Astrocyte (in vitro differentiated cells and primary cell): ENCODE data around the gene RPL5. TPM values are rescaled to one million over a fixed set of nuclear protein-coding genes. Genes with fewer than 3 reads are reported as not detected.
A peak's percentile ranks its signal among the peaks of the same experiment; 100 is the strongest.

Experiments used
- DNase-seq: peaks from one replicate; pipeline ENCODE4 v3.0.0-alpha.2; 2010; ENCODE audit warnings: low read depth
- FAIRE-seq: peaks from 2 replicates; lab custom pipeline; 2011; peaks lifted over from hg19 to GRCh38; lab: Jason Lieb, UNC
- H2AFZ ChIP-seq: 2 replicates; pipeline ENCODE4 v1.6.0; 2012; ENCODE audit warnings: low read depth, low read length, inconsistent platforms
- H3K27ac ChIP-seq: 2 replicates; pipeline ENCODE4 v1.5.1; 2011; ENCODE audit warnings: low read depth, low read length, inconsistent platforms
- H3K27me3 ChIP-seq: 2 replicates; pipeline ENCODE4 v1.6.0; 2011; ENCODE audit warnings: low read length, inconsistent platforms; ENCODE audit not compliant: insufficient read depth
- H3K36me3 ChIP-seq: 2 replicates; pipeline ENCODE4 v1.5.1; 2011; ENCODE audit warnings: low read length, inconsistent platforms; ENCODE audit not compliant: insufficient read depth
- H3K4me1 ChIP-seq: 2 replicates; pipeline ENCODE4 v1.5.1; 2011; ENCODE audit warnings: low read length, inconsistent platforms; ENCODE audit not compliant: insufficient read depth
- H3K4me2 ChIP-seq: 2 replicates; pipeline ENCODE4 v1.6.0; 2012; ENCODE audit warnings: low read length, inconsistent platforms
- H3K4me3 ChIP-seq: 2 replicates; pipeline ENCODE4 v1.5.1; 2011; ENCODE audit warnings: low read depth, mild to moderate bottlenecking, low read length, inconsistent platforms; ENCODE audit not compliant: insufficient read depth
- H3K79me2 ChIP-seq: 2 replicates; pipeline ENCODE4 v1.6.0; 2012; ENCODE audit warnings: mild to moderate bottlenecking, low read length, inconsistent platforms; ENCODE audit not compliant: insufficient read depth
- H3K9ac ChIP-seq: 2 replicates; pipeline ENCODE4 v1.6.0; 2012; ENCODE audit warnings: mild to moderate bottlenecking, low read length, inconsistent platforms
- H3K9me3 ChIP-seq: 2 replicates; pipeline ENCODE4 v1.5.1; 2012; ENCODE audit warnings: low read depth, mild to moderate bottlenecking, low read length, inconsistent platforms; ENCODE audit not compliant: insufficient read depth
- H4K20me1 ChIP-seq: 2 replicates; pipeline ENCODE4 v1.6.0; 2012; ENCODE audit warnings: low read length, inconsistent platforms; ENCODE audit not compliant: insufficient read depth
- H3K27ac Mint-ChIP-seq: one replicate; pipeline ENCODE4 v1.8.0; 2021; ENCODE audit warnings: mild to moderate bottlenecking, mixed read lengths; ENCODE audit not compliant: unreplicated experiment
- H3K27me3 Mint-ChIP-seq: one replicate; pipeline ENCODE4 v1.8.0; 2021; ENCODE audit warnings: low read depth, mixed read lengths; ENCODE audit not compliant: unreplicated experiment
- H3K36me3 Mint-ChIP-seq: one replicate; pipeline ENCODE4 v1.8.0; 2021; ENCODE audit warnings: low read depth, mixed read lengths; ENCODE audit not compliant: unreplicated experiment
- H3K4me1 Mint-ChIP-seq: one replicate; pipeline ENCODE4 v1.8.0; 2021; ENCODE audit warnings: low read depth, mixed read lengths; ENCODE audit not compliant: unreplicated experiment
- H3K4me3 Mint-ChIP-seq: one replicate; pipeline ENCODE4 v1.8.0; 2021; ENCODE audit warnings: mild to moderate bottlenecking, moderate library complexity, mixed read lengths; ENCODE audit not compliant: unreplicated experiment
- H3K9me3 Mint-ChIP-seq: one replicate; pipeline ENCODE4 v1.8.0; 2021; ENCODE audit warnings: mild to moderate bottlenecking, mixed read lengths; ENCODE audit not compliant: unreplicated experiment
- CTCF ChIP-seq: IDR thresholded peaks from 2 replicates; pipeline ENCODE4 v1.5.1; 2011; ENCODE audit warnings: low read depth, mild to moderate bottlenecking, inconsistent platforms, low read length, moderate library complexity; ENCODE audit not compliant: insufficient read depth
- EZH2 ChIP-seq: IDR thresholded peaks from 2 replicates; pipeline ENCODE4 v1.6.1; 2012; ENCODE audit warnings: mild to moderate bottlenecking, low read length, inconsistent platforms; ENCODE audit not compliant: insufficient read depth
- total RNA-seq: library from RNA; stranded (reverse); gene quantifications from 2 replicates; pipeline ENCODE4 v1.2.1, GENCODE V29; 2021

The RPL5 gene
- total RNA-seq, 1 donor from 2014 or later: 846 TPM

- Histone ChIP-seq H4K20me1 (no peaks in the 10 kb centered on the region), H3K79me2 (no peaks in the 10 kb centered on the region), H3K9ac (no peak overlapping the region), H3K4me1 (no peaks in the 10 kb centered on the region), H3K9me3 (no peaks in the 10 kb centered on the region), H3K27me3 (no peaks in the 10 kb centered on the region), H2AFZ (no peak overlapping the region), H3K27ac (no peak overlapping the region), H3K4me2 (no peak overlapping the region), H3K36me3 (no peaks in the 10 kb centered on the region), H3K4me3 (no peak overlapping the region)
- Mint-ChIP-seq H3K4me1 (peaks cover 19% of the 10 kb centered on the region), H3K27ac (no peak overlapping the region), H3K9me3 (no peaks in the 10 kb centered on the region), H3K36me3 (no peaks in the 10 kb centered on the region), H3K4me3 (no peak overlapping the region), H3K27me3 (peaks cover 3% of the 10 kb centered on the region)
- FAIRE-seq: no peak
- DNase-seq: no peak
- TF ChIP-seq EZH2: no peak
- no peak for TF ChIP-seq CTCF
These were observed 11.3 kb upstream of the RPL5 start for GRCh38 chr1:92820551-92820950.

GRCh38 chr1:92822879-92823278 is 9.0 kb upstream of the RPL5 start:
- H3K79me2 ChIP-seq: no peaks in the 10 kb centered on the region
- H3K36me3 ChIP-seq: no peaks in the 10 kb centered on the region
- Mint-ChIP-seq H3K27ac (peak overlapping the region; percentile 2), H3K9me3 (no peaks in the 10 kb centered on the region), H3K4me1 (peaks cover 19% of the 10 kb centered on the region), H3K27me3 (peaks cover 3% of the 10 kb centered on the region), H3K4me3 (no peak overlapping the region), H3K36me3 (no peaks in the 10 kb centered on the region)
- H3K4me2 ChIP-seq: no peak overlapping the region
- no peak for TF ChIP-seq CTCF
- TF ChIP-seq EZH2: no peak
- no peak overlapping the region for H3K4me3 ChIP-seq
- no peak overlapping the region for H2AFZ ChIP-seq
- no peak overlapping the region for H3K27ac ChIP-seq
- no peaks in the 10 kb centered on the region for H3K9me3 ChIP-seq
- DNase-seq: peak; percentile 76
- H3K9ac ChIP-seq: no peak overlapping the region
- no peaks in the 10 kb centered on the region for H3K27me3 ChIP-seq
- no peak for FAIRE-seq
- H3K4me1 ChIP-seq: no peaks in the 10 kb centered on the region
- H4K20me1 ChIP-seq: no peaks in the 10 kb centered on the region

GRCh38 chr1:92826792-92827191 is 5.0 kb upstream of the RPL5 start:
- Histone ChIP-seq H3K4me2 (no peak overlapping the region), H3K9me3 (no peaks in the 10 kb centered on the region), H3K27me3 (no peaks in the 10 kb centered on the region), H3K4me3 (no peak overlapping the region), H3K9ac (no peak overlapping the region), H3K4me1 (peaks cover 3% of the 10 kb centered on the region), H3K27ac (no peak overlapping the region), H3K79me2 (peaks cover under 1% of the 10 kb centered on the region), H4K20me1 (no peaks in the 10 kb centered on the region), H2AFZ (no peak overlapping the region), H3K36me3 (no peaks in the 10 kb centered on the region)
- DNase-seq (no peak), FAIRE-seq (no peak)
- Mint-ChIP-seq H3K9me3 (no peaks in the 10 kb centered on the region), H3K36me3 (no peaks in the 10 kb centered on the region), H3K27me3 (no peaks in the 10 kb centered on the region), H3K4me3 (no peak overlapping the region), H3K4me1 (peaks cover 8% of the 10 kb centered on the region), H3K27ac (no peak overlapping the region)
- TF ChIP-seq CTCF (no peak), EZH2 (no peak)
